D721Med (cell line): Measurements from ENCODE around the gene ADAMTS17.

Source experiments
- DNase-seq: peaks from one replicate; pipeline ENCODE4 v3.0.0; 2011; ENCODE audit warnings: low spot score; ENCODE audit not compliant: insufficient read length
- FAIRE-seq: peaks from 2 replicates; lab custom pipeline; 2011; peaks lifted over from hg19 to GRCh38; lab: Jason Lieb, UNC
- TF ChIP-seq, protein P1 (sequence below): IDR thresholded peaks from 2 replicates; pipeline ENCODE4 v1.5.1; 2012; ENCODE audit warnings: mild to moderate bottlenecking, control low read depth; ENCODE audit not compliant: insufficient read depth; ENCODE audit errors: missing control alignments

The ADAMTS17 gene

GRCh38 chr15:100116416-100117190 is 225.2 kb downstream of the ADAMTS17 start:
- TF ChIP-seq, protein P1, sequence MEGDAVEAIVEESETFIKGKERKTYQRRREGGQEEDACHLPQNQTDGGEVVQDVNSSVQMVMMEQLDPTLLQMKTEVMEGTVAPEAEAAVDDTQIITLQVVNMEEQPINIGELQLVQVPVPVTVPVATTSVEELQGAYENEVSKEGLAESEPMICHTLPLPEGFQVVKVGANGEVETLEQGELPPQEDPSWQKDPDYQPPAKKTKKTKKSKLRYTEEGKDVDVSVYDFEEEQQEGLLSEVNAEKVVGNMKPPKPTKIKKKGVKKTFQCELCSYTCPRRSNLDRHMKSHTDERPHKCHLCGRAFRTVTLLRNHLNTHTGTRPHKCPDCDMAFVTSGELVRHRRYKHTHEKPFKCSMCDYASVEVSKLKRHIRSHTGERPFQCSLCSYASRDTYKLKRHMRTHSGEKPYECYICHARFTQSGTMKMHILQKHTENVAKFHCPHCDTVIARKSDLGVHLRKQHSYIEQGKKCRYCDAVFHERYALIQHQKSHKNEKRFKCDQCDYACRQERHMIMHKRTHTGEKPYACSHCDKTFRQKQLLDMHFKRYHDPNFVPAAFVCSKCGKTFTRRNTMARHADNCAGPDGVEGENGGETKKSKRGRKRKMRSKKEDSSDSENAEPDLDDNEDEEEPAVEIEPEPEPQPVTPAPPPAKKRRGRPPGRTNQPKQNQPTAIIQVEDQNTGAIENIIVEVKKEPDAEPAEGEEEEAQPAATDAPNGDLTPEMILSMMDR = no peak
- FAIRE-seq = no peak
- no peak for DNase-seq

GRCh38 chr15:100115711-100116090 is 226.1 kb downstream of the ADAMTS17 start:
- TF ChIP-seq, protein P1 = no peak
- no peak for DNase-seq
- no peak for FAIRE-seq

DNA sequence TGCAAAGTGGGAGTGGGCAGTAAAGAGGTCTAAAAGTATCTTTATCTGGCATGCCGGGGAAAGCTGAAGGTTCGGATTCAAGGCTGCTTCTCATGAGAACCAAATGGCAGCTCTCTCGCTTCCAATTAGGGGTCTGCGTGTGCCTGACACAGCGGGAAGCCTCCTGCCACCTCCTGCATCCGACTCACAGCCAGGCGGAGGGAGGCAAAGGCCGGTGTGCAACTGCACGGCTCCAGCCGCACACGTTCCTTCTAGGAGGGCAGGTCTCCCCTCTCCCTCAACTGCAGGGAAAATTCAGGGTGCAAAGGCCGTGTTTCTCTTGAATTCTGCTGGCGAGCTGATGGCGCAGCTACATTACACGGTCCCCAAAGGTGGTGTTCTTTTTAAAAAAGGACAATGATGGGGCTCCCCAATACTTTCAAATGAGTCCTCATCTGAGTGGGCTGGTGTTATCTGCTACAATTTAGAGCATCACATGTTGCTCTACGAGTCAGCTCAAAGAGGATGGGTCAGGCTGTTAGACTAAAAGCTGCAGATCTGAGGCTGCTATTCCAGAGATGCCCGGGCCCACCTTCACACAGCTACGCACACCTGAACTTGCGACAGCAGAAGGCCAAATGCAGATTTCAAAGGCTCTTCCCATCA is 226.6 kb downstream of the ADAMTS17 start:
- no peak for FAIRE-seq
- DNase-seq = no peak
- TF ChIP-seq, protein P1 = no peak

- no peak for FAIRE-seq
- DNase-seq = no peak
Observed at GRCh38 chr15:100114571-100114970, 227.2 kb downstream of the ADAMTS17 start.

DNA sequence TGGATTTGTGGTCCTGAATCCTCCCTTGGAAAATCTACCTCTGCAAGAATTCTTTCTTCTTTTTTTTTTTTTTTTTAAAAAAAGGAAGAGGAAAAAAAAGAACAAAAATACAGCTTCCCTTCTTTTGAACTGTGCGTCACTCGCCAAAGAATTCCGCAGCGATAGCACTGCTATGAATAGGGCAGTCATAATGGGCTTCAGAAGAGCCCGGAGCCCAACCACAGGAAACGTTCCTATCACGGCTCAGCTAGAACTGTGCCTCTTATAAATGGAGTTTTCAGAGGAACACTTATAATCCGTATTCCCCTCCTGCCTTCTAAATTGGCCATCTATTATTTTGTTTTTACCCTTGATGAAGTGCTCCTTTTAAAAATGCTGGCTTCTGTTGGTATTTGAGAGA is 227.7 kb downstream of the ADAMTS17 start:
- FAIRE-seq (no peak), DNase-seq (no peak)
- TF ChIP-seq, protein P1 = no peak

More at GRCh38 chr15:100114571-100114970, 227.2 kb downstream of the ADAMTS17 start:
- TF ChIP-seq, protein P1 = no peak

- no peak for DNase-seq
- FAIRE-seq = no peak
- TF ChIP-seq, protein P1 = no peak
Observed at GRCh38 chr15:100113351-100114080, 228.3 kb downstream of the ADAMTS17 start.
